ENCODE measurements around the gene KCNJ4.
A peak's percentile ranks its signal among the peaks of the same experiment; 100 is the strongest.

Gene KCNJ4

DNA sequence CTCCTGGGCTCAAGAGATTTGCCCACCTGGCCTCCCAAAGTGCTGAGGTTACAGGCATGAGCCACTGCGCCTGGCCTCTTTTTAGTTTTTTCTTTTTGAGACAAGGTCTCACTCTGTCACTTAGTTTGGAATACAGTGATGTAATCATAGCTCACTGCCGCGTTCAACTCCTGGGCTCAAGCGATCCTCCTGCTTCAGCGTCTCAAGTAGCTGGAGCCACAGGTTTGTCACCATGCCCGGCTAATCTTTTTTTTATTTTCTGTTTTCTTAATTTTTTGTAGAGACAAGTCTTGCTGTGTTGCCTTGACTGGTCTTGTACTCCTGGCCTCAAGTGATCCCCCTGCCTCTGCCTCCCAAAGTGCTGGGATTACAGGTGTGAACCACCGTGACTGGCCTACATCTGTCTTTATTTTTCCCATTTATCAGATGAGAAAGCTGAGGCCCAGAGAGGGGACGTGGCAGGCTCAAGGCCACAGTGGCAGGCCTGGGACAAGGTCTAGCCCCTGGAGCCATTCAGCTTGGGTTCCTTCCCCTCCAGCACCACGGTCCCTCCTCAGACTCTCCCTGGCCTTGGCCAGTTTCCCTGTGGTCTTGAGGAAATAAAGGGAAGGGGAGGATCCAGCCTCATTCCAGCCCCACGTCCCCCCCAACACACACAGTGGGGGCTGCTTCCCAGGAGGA, 10.1 kb upstream of the KCNJ4 start:
- peaks cover 9% of the 10 kb centered on the region for H3K27me3 ChIP-seq (replicated peaks)
- H3K36me3 ChIP-seq (replicated peaks): no peaks in the 10 kb centered on the region
- H3K4me3 ChIP-seq (ENCODE audit: low read depth, low read length): no peak overlapping the region
- in situ Hi-C loops (cut with HindIII; ENCODE audit: low pct_ligation_motif_present, low sequenced_read_pairs): no loop called here
- TF ChIP-seq, protein P1, sequence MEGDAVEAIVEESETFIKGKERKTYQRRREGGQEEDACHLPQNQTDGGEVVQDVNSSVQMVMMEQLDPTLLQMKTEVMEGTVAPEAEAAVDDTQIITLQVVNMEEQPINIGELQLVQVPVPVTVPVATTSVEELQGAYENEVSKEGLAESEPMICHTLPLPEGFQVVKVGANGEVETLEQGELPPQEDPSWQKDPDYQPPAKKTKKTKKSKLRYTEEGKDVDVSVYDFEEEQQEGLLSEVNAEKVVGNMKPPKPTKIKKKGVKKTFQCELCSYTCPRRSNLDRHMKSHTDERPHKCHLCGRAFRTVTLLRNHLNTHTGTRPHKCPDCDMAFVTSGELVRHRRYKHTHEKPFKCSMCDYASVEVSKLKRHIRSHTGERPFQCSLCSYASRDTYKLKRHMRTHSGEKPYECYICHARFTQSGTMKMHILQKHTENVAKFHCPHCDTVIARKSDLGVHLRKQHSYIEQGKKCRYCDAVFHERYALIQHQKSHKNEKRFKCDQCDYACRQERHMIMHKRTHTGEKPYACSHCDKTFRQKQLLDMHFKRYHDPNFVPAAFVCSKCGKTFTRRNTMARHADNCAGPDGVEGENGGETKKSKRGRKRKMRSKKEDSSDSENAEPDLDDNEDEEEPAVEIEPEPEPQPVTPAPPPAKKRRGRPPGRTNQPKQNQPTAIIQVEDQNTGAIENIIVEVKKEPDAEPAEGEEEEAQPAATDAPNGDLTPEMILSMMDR (IDR thresholded peaks at IDR 0.05; ENCODE audit: low read depth, low read length, missing control alignments): no peak
- no peak for DNase-seq
- H3K27ac ChIP-seq: no peak overlapping the region

DNA sequence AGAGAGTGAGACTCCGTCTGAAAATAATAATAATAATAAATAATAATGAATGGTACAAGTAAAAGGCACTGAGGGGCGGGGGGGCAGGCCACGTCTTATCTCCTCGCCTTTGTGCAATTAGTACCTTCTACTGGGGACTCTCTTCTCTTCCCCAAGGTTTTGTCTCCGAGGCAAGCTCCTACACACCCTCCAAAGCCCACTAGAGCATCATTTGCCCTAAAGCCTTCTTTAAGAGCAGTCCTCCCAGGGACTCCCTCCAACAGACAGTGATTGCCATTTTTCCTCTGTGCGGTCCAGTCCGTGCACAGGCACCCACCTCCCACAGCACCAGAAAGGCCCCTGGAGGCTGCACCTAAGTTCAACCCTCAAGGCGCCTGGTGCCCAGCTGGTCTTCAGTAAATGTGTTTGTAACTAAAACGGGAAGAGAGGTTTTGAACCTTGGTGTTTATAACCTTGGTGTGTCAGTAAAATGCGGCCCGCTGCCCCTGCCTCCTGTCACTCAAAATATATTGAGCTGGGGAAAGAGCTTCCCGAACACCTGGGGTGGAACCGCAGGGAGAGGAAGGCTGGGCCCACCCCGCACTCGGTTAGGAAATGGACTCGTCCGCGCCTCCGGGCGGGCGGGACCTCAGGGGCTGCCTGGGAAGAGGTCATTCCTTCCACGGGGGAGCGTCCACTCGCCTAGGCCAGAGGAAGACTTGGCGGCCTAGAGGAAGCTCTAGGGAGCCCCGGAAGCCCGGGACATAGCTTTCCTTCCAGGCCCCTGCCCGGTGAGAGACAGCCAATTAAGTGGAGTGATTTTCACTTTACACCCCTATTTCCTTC, 8.2 kb upstream of the KCNJ4 start:
- DNase-seq: no peak
- Histone ChIP-seq H3K27ac (no peak overlapping the region), H3K27me3 (replicated peaks) (peaks cover 17% of the 10 kb centered on the region), H3K4me3 (ENCODE audit: low read depth, low read length) (no peak overlapping the region), H3K36me3 (replicated peaks) (no peaks in the 10 kb centered on the region)
- TF ChIP-seq, protein P1 (IDR thresholded peaks at IDR 0.05; ENCODE audit: low read depth, low read length, missing control alignments): no peak
- in situ Hi-C loops (cut with HindIII; ENCODE audit: low pct_ligation_motif_present, low sequenced_read_pairs): no loop called here

DNA sequence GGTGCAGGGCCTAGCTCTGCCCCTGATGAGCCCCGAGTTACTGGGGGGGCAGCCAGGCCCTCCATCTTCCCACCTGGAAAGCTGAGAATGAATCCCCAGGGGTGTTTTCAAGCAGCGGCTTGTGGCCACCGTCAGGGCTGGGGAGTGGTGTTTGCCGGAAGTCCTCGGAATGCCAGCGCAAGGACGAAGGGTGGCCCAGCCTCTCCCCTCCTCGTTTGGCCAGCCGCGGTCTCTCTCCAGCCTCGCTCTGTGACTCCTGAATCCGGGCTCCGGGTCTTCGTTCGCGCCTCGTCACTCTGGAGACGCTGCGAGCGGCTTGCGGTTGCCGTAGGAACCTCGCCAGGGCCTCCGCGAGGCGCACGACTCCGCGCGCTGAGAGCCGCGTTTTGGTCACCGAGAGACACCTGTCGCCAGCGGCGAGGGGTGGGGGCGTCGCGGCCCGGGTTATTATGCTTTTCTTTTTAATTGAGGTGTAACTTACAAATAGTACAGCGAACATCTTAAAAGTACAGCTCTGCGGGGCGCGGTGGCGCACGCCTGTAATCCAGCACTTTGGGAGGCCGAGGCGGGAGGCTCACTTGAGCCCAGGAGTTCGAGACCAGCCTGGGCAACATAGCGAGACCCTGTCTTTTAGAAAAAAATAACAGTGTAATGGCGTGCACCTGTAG, 6.5 kb upstream of the KCNJ4 start:
- Histone ChIP-seq H3K4me3 (ENCODE audit: low read depth, low read length) (no peak overlapping the region), H3K27me3 (replicated peaks) (peaks cover 20% of the 10 kb centered on the region), H3K36me3 (replicated peaks) (no peaks in the 10 kb centered on the region), H3K27ac (no peak overlapping the region)
- TF ChIP-seq, protein P1 (IDR thresholded peaks at IDR 0.05; ENCODE audit: low read depth, low read length, missing control alignments): no peak
- in situ Hi-C loops (cut with HindIII; ENCODE audit: low pct_ligation_motif_present, low sequenced_read_pairs): no loop called here
- DNase-seq: peak; percentile 72

DNA sequence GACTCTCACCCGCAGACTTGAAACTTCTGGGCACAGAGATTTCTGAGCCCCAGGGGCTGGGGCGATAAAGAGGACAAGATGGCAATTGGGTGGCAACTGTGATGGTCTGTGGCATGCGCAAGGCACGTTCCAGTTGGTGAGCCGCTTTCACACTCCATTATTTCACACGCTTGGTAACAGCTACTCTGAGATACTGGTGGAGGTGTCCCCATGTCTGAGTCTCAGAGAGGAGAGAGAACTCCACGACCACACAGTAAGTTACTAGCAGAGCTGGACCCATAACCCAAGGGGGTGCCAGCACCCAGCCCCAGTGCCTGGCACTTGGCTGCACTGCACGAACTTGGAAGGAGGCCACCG, 6.0 kb upstream of the KCNJ4 start:
- no peak overlapping the region for H3K4me3 ChIP-seq (ENCODE audit: low read depth, low read length)
- DNase-seq: no peak
- in situ Hi-C loops (cut with HindIII; ENCODE audit: low pct_ligation_motif_present, low sequenced_read_pairs): no loop called here
- no peaks in the 10 kb centered on the region for H3K36me3 ChIP-seq (replicated peaks)
- peaks cover 23% of the 10 kb centered on the region for H3K27me3 ChIP-seq (replicated peaks)
- TF ChIP-seq, protein P1 (IDR thresholded peaks at IDR 0.05; ENCODE audit: low read depth, low read length, missing control alignments): no peak
- no peak overlapping the region for H3K27ac ChIP-seq

DNA sequence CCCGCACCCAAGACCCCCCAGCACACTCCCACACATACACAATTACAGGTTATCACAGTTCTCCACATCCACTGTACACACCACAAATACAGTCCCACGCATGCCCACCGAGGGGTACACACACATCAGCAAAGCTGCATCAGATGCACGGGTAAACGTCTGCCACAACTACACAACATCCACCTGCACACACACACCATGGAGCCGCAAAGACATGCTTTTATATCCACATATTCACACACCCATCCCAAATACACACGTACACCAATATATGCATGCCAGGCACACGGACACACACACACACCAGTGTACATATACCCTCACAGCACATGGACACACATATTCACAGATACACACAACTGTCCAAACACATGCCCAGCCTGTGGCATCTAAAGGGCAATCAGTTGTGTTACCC, 5.4 kb upstream of the KCNJ4 start:
- in situ Hi-C loops (cut with HindIII; ENCODE audit: low pct_ligation_motif_present, low sequenced_read_pairs): no loop called here
- DNase-seq: no peak
- Histone ChIP-seq H3K4me3 (ENCODE audit: low read depth, low read length) (no peak overlapping the region), H3K27ac (no peak overlapping the region), H3K36me3 (replicated peaks) (no peaks in the 10 kb centered on the region), H3K27me3 (replicated peaks) (peaks cover 29% of the 10 kb centered on the region)
- TF ChIP-seq, protein P1 (IDR thresholded peaks at IDR 0.05; ENCODE audit: low read depth, low read length, missing control alignments): no peak

All from brain microvascular endothelial cell (primary cell).